OCI-LY7 (cell line): ENCODE measurements around the gene MRPL55.

Source experiments
- CTCF ChIP-seq: fragments of 200-600 bp; sonication (generic); conservative IDR thresholded peaks from 2 replicates; pipeline ENCODE4 v1.5.1; 2014; ENCODE audit warnings: mild to moderate bottlenecking, antibody characterized with exemption, low read length, moderate library complexity, mixed read lengths
- EZH2phosphoT487 ChIP-seq: fragments of 200-600 bp; sonication (generic); IDR thresholded peaks from 2 replicates; pipeline ENCODE4 v1.6.1; 2018; ENCODE audit warnings: low read depth, borderline replicate concordance, mild to moderate bottlenecking, mixed run types, antibody characterized with exemption, low read length, moderate library complexity, mixed read lengths

DNA sequence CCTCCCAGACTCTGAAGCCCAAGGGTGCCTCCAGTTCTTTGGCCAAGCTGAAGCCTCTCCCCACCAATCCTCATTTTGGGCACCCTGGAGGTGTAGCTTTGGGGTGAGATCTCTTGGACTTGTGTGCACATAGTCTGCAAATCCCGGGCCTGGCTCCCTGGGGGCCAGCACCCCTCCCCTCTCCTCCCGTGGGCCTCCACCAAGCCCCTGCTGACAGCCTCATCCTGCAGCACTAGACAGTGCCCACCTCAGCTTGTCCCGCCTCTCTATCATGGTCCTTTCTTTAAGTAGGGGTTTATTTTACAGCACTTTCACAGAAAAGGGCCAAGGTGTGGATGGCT, 43.8 kb upstream of the MRPL55 start:
- TF ChIP-seq CTCF (no peak), EZH2phosphoT487 (no peak)
